NAMALWA (cell line): ENCODE measurements around the gene ZBTB48.
A peak's percentile ranks its signal among the peaks of the same experiment; 100 is the strongest.

Experiments used
- DNase-seq: peaks from one replicate; pipeline ENCODE4 v3.0.0-alpha.2; 2015; ENCODE audit warnings: low spot score

The ZBTB48 gene

DNA sequence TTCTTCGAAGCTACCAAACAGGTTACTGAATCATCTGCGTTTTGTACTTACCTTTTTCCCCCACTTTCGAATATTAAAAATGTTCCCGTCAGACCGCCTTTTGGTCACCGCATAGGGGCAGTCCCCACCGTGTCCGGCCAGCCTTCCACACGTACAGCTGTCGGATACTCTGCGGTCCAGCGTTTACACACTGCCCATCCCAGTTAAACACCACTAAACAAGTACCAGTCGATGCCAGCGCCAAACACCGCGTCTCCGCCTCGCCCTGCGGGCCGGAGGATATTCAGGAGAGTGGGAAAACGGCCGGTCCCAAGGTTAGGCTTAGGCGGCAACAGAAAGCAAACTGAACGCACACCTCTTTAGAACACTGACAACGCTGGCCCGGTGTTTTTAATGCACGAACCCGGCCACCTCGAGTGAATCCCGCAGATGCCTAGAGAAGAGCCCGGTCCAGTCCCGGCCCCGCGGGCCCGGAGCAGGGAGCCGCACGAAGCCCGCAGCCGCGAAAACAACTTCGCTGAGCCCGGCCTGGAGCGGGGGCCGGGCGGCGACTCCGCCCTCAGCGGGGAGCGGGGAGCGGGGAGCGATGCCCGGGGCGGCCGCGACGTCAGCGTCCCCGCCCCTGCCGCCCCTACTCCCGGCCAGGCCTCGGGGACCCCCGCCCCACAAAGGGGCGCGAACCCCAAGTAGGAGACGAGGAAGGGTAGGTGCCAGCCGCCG lies 33.0 kb downstream of the ZBTB48 start:
- DNase-seq = peak; percentile 72

DNA sequence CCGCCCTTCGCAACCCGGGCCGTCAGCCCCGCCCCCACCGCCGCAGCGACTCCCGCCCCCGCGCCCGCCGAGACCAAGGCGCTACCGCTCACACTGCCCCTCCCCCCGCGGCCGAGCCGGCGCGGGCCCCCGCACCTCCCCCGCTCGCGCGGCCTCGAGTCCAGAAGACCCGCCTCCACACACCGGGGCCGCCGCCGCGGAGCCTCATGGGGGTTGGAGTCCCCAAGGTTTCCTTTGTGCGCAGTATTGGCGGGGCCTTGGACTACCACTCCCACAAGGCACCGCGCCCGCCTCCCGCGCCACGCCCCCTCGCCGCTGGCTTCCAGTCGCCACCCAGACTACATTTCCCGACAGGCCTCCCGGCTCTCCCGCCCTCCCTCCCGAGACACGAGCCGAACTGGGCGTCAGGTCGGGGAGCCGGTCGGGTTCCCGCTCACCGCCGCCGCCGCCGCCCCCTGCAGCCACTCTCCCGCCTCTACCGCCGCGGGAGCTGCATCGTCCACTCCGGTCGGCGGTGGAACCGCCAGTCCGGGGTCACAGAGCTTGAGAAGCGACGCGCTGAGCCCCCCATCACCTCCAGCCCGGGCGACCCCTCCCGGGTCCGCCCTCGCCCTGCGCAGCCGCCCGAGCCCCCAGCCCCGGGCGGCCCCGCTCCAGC lies 33.7 kb downstream of the ZBTB48 start, which contains the start of gene PHF13:
PHF13 (plus strand) TSS at position 371 of the 658 bp plus-strand sequence. CDS start 336 bp downstream, outside the sequence.
- peak; percentile 100 for DNase-seq

- peak; percentile 53 for DNase-seq
These were observed 34.5 kb downstream of the ZBTB48 start for GRCh38 chr1:6614019-6614928.

DNA sequence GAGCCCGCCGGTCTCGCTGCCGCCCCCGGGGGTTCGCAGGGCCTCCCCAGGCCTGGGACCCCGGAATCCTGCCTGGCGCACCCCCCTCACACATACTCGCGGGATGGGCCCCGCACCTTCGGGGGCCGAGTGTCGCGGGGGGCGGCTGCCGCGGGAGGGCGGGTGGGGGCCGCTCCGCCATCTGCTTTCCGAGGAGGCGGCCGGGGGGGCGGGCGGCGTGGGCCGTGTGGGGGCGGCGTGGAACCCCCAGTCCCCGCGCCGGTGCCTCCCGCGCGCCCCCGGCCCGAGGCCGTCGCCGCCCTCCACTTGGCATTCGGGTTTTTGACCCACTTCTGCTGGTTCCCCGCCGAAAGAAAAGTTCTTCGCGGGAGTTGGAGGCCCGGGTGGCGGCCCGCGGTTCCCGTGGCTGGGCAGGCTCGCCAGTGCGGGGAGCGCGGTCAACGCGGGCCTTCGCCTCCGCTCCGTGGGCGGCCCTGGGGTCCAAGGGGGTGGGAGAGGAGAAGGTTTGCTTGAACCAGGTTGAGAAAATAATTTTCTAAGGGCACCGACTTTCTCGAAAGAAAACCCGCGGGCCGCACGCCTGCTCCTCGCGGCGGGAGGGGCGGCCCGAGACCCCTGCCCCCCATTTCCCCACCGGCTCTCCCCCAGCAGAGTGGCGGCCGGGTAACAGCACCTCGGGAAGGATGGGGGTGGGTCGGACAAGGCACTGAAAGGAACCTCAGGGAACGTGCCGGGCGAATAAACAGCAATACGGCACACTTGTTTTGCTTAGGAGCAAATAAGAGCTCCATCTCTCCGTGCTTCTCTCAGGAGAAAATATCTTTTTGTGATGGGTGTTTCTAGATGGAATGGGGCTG lies 35.4 kb downstream of the ZBTB48 start:
- no peak for DNase-seq

DNA sequence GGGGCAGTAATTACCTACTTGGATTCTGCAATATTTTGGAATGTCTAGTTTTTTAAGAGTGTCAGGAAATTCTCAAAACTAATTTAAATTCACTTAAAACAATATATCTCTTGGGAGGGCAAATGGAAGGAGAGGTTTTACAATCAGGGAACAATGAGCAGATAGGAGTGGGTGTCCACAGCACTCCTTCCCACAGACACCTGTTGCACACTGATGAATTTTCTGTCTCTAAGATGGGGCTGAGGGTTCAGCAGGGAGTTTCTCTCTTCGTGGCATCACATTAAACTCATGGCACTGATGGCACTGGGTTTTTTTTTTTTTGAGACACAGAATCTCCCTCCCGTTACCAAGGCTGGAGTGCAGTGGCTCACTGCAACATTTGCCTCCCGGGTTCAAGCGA lies 39.3 kb downstream of the ZBTB48 start:
- no peak for DNase-seq

DNA sequence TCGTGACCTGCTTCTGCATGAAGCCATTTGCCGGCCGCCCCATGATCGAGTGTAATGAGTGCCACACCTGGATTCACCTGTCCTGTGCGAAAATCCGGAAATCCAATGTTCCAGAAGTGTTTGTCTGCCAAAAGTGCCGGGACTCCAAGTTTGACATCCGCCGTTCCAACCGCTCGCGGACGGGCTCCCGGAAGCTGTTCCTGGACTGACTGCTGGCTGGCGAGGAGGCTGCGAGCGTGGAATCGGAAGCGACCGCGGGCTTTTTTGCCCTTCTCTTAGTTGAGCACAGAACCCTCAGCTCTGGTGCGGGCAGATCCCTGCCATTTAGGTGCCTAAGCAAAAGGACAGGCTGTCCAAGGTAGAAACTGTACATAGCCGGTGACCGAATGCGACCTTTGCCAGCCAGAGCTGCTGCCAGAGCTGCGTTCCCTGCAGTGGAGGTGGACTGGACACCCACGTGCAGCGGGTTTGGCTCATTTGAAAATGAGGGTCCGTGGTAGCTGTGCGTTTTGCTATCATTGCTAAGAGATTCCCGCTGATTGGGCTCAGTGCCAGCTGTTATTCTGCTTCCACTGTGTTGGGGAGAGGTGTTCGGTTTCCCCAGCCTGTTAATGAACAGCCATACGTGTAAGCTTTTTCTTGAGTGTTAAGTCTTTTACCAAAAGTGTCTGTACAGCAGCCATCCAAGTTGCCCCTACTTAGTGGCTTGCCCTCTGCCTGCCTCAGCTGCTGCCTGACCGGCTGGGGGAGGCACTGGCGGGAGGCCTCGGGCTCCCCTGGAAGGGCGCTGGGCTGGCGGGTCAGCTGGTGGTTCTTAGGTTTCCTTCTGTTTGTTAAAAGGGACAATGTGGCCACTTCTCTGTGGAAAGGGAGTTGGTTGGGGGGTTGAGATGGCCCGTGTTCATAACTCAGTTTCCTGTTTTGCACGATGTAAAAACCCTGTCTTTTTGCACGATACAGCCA lies 41.9 kb downstream of the ZBTB48 start:
- DNase-seq = no peak

GRCh38 chr1:6622396-6623152 lies 42.8 kb downstream of the ZBTB48 start:
- no peak for DNase-seq

- DNase-seq = peak; percentile 62
These were observed 43.6 kb downstream of the ZBTB48 start for GRCh38 chr1:6623269-6623965.

GRCh38 chr1:6624710-6625583 lies 45.2 kb downstream of the ZBTB48 start, which contains the start of gene THAP3:
THAP3 (plus strand) TSS chr1:6624868; CDS start chr1:6625219, 351 bp downstream.
- peak; percentile 90 for DNase-seq

- DNase-seq = no peak
These were observed 45.9 kb downstream of the ZBTB48 start for GRCh38 chr1:6625584-6626149.

DNA sequence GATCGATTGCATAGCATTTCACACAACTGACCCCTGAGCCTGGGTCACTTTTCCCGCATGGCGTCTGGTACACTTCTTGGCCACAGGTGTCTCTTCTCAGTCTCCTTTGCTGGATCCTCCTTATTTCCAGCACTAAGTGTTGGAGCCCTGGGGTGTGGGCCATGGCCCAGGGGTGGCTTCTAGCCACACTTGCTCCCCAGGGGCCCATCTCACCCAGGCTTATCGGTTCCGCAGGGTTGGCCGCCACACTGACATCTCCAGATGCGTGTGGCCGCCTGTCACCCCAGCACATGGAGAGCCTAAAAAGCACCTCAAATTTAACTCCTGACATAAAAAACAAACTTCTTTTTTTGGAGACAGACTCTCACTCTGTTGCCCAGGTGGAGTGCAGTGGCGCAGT lies 47.2 kb downstream of the ZBTB48 start:
- DNase-seq = no peak

GRCh38 chr1:6627841-6628545 lies 48.2 kb downstream of the ZBTB48 start:
- DNase-seq = no peak

DNA sequence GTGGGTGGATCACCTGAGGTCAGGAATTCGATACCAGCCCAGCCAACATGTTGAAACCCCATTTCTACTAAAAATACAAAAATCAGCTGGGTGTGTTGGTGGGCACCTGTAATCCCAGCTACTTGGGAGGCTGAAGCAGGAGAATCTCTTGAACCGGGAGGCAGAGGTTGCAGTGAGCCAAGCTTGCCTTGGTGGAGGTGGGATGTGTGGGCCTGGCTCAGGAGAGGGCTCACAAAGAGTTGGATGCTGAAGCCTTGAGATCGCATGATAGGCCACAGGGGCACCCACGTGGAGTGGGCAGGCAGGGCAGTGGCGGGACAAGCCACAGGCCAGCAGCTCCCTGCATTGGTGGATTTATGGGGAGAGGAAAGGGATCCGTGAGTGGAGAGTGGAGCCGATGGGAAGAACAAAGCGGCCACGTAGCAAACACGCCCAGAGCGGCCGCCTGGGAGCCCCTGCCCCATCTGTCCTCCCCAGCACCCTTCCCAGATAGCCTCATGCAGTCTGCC lies 49.2 kb downstream of the ZBTB48 start:
- DNase-seq = no peak

- no peak for DNase-seq
These were observed 50.2 kb downstream of the ZBTB48 start for GRCh38 chr1:6630027-6630426.

- DNase-seq = no peak
These were observed 51.3 kb downstream of the ZBTB48 start for GRCh38 chr1:6631058-6631457.
